ENCODE measurements around the gene LY6G6C. TPM values are rescaled to one million over a fixed set of nuclear protein-coding genes. Genes with fewer than 3 reads are reported as not detected.

LY6G6C gene
- polyA plus RNA-seq, 6 donors from 2014 or later = not detected

DNA sequence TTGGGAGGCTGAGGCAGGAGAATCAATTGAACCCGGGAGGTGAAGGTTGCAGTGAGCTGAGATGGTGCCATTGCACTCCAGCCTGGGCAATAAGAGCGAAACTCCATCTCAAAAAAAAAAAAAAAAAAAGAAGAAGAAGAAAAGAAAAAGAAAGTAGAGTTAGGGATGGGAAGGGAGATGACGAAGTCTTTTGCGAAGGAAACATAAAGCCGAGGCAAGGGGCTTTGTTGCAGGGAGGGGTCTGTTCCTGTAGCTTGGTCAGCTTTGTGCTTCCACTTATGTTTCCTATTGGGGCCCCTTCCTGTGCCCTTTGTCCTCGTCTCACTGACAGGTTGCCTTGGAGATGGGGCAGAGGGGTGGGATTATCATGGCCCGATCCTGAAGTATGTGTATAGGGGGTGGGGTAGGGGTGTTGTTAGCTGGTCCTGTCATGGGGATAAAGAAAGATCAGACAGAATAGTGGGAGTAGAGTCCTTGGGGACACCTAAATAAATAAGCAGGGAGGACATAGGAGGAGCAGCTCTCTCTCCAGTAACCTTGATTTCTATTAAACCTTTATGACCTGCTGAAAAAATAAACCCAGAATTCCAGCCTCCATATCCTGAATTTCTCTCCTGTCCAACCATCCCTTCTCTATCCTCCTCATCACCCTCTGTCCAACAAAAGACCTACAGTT, 15.9 kb upstream of the LY6G6C start:
- ATAC-seq (ENCODE audit: low read depth in 2 of 2) = no peak
- H3K27ac Mint-ChIP-seq = peak overlapping the region; percentile 94 to 100 (median 98)
- peaks cover 9 to 21% of the 10 kb centered on the region in 2 donors for H3K36me3 Mint-ChIP-seq
- H3K27me3 Mint-ChIP-seq = no peaks in the 10 kb centered on the region
- H3K4me3 Mint-ChIP-seq = peak overlapping the region; percentile 94 to 99 (median 99)
- H3K4me1 Mint-ChIP-seq = peaks cover 66 to 77% (median 71%) of the 10 kb centered on the region in 3 donors
- DNase-seq = peak; percentile 25
- H3K9me3 Mint-ChIP-seq = no peaks in the 10 kb centered on the region

DNA sequence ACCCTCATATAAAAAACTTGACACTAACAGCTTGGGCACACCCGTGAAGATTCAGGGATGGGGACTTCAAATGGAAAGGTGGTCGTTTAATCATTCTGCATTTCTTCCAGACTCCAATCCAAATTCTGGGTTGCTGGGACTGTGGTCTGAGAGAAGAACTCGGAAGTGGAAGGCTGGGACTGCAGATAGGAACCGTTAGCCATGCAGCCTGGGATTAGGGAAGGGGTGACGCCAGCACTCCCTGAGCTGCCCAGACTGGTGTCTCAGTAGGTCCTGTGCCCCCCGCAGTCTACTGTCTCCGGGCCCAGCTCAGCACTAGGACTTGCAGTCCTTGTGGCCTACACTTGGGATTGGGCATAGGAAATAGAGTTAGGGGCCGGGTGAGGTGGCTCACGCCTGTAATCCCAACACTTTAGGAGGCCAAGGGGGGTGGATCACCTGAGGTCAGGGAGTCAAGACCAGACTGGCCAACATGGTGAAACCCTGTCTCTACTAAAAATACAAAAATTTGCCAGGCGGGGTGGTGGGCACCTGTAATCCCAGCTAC, 15.3 kb upstream of the LY6G6C start:
- H3K4me3 Mint-ChIP-seq = peak overlapping the region; percentile 94 to 99 (median 99)
- ATAC-seq (ENCODE audit: low read depth in 2 of 2) (no peak), DNase-seq (no peak)
- no peaks in the 10 kb centered on the region for H3K27me3 Mint-ChIP-seq
- no peaks in the 10 kb centered on the region for H3K9me3 Mint-ChIP-seq
- peak overlapping the region; percentile 94 to 100 (median 98) for H3K27ac Mint-ChIP-seq
- H3K36me3 Mint-ChIP-seq = peaks cover 9 to 21% of the 10 kb centered on the region in 2 donors
- peaks cover 66 to 77% (median 71%) of the 10 kb centered on the region in 3 donors for H3K4me1 Mint-ChIP-seq

DNA sequence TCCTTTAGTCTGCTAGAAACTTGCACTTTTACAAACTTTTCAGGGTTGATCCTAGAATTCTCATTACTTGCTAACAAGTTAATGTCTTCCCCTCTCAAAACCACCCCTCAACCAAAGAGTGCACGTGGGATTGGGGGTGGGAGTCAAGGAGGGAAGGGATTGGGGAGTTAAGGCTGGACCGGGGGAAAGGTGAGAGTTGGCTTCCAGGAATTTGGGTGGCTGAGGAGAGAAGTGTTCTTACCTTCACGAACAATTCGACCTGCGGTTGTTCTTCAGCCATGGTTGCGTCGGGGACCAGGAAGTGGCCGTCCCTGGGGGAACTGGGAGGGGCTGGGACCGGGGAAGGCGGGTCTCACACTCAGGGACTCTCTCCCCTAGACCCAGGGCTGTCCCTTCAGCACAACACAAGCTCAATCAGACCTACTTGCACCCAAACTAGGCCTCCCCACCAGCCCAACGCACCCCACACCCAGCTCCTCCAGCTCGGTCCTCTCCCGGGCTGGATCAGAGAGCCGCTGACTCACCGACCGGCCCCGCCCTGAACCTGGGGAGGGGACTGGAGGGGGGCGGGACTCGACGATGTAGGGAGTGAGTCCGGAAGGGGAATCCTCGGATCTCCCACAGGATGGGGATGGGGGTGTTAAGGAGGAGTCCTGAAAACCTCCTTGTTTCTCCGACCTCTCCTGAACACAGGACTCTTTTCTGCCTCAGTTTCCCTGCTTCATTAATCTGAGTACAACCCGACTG, 14.6 kb upstream of the LY6G6C start, which contains the start of gene CLIC1:
CLIC1 (minus strand) TSS at position 510 of the 747 bp plus-strand sequence; CDS start at position 280, 230 bp downstream.
- Mint-ChIP-seq H3K36me3 (peaks cover 9 to 21% of the 10 kb centered on the region in 2 donors), H3K4me3 (peak within 1 kb of the TSS; percentile 94 to 99 (median 99)), H3K27me3 (no peaks in the 10 kb centered on the region), H3K9me3 (no peaks in the 10 kb centered on the region), H3K27ac (peak within 1 kb of the TSS; percentile 94 to 100 (median 98)), H3K4me1 (peaks cover 66 to 76% (median 71%) of the 10 kb centered on the region in 3 donors)
- ATAC-seq (ENCODE audit: low read depth in 2 of 2) (peak; percentile 30 to 34), DNase-seq (peak; percentile 74)

DNA sequence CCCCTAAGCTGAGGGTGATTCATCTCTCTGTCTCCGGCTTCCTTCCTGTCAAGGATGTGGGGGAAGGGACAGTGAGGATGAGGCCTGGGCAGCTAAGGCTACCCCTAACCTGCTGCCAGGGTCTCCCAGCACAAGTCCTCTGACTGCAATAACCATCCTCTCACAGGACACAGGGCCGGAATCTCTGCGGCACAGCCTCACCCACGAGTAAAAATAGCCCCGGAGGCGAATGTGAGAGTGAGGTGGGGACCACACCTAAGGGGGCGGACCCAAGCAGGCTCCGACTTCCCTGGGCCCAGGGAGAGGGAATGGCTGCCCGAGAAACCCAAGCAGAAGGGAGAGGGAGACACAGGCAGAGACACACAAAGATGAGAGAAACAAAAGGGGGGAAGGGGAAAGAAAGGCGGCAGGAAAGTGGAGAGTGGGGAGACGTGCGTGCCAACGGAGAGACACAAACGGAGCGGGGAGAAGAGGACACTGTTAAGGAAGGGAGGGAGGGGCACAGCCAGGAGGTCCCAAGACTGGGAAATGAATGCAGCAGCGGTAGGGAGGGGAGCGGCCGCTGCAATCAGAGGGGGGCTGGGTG, 13.4 kb upstream of the LY6G6C start:
- H3K36me3 Mint-ChIP-seq = peaks cover 9 to 21% of the 10 kb centered on the region in 2 donors
- no peak for ATAC-seq (ENCODE audit: low read depth in 2 of 2)
- H3K27me3 Mint-ChIP-seq = no peaks in the 10 kb centered on the region
- peak overlapping the region; percentile 93 to 99 (median 97) for H3K27ac Mint-ChIP-seq
- H3K4me1 Mint-ChIP-seq = peaks cover 65 to 73% (median 73%) of the 10 kb centered on the region in 3 donors
- H3K9me3 Mint-ChIP-seq = no peaks in the 10 kb centered on the region
- peak overlapping the region; percentile 94 to 99 (median 99) for H3K4me3 Mint-ChIP-seq
- peak; percentile 32 for DNase-seq

DNA sequence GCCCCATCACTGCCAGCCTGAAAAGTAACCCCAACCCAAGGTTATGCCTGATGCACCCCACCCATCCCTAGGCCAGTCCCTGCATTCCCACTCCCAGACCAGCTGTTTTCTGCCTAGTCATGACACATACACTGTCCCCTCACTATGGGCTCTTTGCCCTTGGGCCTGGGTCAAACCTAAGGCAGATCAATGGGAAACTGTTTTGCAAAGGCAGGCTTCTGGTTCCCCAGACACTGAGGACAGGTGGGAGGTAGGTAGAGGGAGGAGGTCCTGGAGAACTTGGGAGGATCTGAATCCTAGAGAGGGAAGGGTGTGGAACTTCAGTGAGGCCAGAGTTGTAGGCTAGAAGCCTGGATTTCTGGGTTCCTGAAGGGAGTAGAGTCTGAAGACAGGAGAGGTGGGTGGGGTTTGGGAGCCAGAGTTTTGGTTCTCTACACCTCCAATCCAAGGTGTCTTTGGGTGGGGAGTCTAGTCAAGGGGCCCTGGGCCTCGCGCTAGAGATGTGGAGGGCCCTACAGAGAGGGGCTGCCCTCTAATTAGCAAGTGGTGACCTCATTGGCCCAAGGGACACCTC, 12.8 kb upstream of the LY6G6C start:
- H3K4me3 Mint-ChIP-seq = peak overlapping the region; percentile 94 to 99 (median 99)
- H3K27me3 Mint-ChIP-seq = no peaks in the 10 kb centered on the region
- H3K36me3 Mint-ChIP-seq = peaks cover 9 to 25% of the 10 kb centered on the region in 2 donors
- ATAC-seq (ENCODE audit: low read depth in 2 of 2) (no peak), DNase-seq (no peak)
- peaks cover 61 to 69% (median 69%) of the 10 kb centered on the region in 3 donors for H3K4me1 Mint-ChIP-seq
- H3K9me3 Mint-ChIP-seq = no peaks in the 10 kb centered on the region
- peak overlapping the region; percentile 83 to 99 (median 95) for H3K27ac Mint-ChIP-seq

DNA sequence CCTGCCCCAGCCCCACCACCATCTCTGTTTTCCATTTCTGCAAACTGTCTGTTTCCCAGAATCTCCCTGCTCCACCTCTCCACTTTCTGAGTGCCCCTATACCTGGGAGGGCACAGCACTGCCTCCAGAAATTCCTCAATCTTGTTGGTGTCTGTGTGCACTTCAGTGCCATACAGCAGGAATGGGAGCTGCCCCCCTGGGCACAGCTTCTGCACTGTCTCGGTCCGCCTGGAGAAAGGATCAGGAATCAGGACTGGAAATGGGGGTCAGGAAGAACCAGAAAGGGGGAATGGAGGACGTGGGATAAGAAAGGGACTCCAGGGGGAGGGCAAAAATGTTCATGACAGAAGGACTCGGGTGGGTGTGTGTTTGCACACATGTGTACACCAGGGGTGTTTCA, 12.2 kb upstream of the LY6G6C start:
- H3K4me3 Mint-ChIP-seq = peak overlapping the region; percentile 94 to 99 (median 99)
- H3K27me3 Mint-ChIP-seq = no peaks in the 10 kb centered on the region
- peaks cover 9 to 27% of the 10 kb centered on the region in 2 donors for H3K36me3 Mint-ChIP-seq
- ATAC-seq (ENCODE audit: low read depth in 2 of 2) (no peak), DNase-seq (no peak)
- peak overlapping the region in 3 of 6 donors; percentile 73 to 99 (median 94) for H3K27ac Mint-ChIP-seq
- H3K9me3 Mint-ChIP-seq = no peaks in the 10 kb centered on the region
- H3K4me1 Mint-ChIP-seq = peaks cover 61 to 69% (median 69%) of the 10 kb centered on the region in 3 donors

DNA sequence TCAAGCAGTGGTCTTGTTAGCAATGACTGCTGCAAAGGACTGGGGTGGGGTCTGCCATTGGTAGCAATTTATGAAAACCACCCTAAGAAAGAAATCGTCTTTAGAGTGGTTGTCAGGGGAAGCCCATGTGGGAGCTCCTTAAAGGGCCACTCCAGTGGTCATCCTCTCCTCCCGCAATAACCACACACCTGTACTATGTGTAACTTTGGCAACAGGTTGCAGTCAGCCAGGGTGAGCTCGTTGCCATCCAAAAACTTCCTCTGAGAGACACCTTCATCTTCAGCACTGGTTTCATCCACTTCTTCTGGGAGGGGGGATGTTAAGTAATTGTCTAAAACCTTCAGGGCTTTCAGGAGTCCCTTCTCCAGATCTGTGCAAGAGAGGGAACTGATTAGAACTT, 10.5 kb upstream of the LY6G6C start:
- Mint-ChIP-seq H3K4me3 (peak overlapping the region in 4 of 8 donors; percentile 20 to 91 (median 56)), H3K4me1 (peaks cover 58 to 67% (median 67%) of the 10 kb centered on the region in 3 donors), H3K36me3 (peaks cover 9 to 31% of the 10 kb centered on the region in 2 donors), H3K9me3 (no peaks in the 10 kb centered on the region), H3K27me3 (no peaks in the 10 kb centered on the region), H3K27ac (peak overlapping the region in 2 of 6 donors; percentile 30 to 39)
- DNase-seq (no peak), ATAC-seq (ENCODE audit: low read depth in 2 of 2) (no peak)

DNA sequence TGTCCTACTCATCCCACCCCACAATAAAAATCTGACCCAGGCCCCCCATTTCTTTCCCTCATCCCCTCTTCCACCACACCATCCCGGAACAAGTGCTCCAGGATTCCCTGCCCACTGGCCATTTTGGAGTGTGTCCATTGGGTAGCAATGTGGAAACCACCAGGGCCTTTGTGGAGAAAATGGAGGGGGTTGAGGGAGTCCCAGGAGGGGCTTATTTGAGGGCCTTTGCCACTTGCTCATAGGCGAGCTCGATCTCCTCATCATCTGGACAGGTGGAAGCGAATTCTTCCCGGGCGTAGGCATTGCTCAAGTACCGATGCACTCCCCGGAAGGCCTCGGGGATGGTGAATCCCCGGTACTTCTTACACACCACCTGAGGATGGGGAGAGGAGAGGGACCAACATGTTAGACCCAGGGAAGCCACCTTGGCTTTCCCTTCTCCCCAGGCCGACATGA, 9.1 kb upstream of the LY6G6C start:
- Mint-ChIP-seq H3K36me3 (peaks cover 13 to 41% of the 10 kb centered on the region in 2 donors), H3K4me1 (peaks cover 59 to 73% (median 72%) of the 10 kb centered on the region in 3 donors), H3K27me3 (no peaks in the 10 kb centered on the region), H3K4me3 (peak overlapping the region; percentile 91 to 100 (median 98)), H3K9me3 (no peaks in the 10 kb centered on the region), H3K27ac (peak overlapping the region; percentile 86 to 98 (median 94))
- ATAC-seq (ENCODE audit: low read depth in 2 of 2) = no peak
- no peak for DNase-seq

DNA sequence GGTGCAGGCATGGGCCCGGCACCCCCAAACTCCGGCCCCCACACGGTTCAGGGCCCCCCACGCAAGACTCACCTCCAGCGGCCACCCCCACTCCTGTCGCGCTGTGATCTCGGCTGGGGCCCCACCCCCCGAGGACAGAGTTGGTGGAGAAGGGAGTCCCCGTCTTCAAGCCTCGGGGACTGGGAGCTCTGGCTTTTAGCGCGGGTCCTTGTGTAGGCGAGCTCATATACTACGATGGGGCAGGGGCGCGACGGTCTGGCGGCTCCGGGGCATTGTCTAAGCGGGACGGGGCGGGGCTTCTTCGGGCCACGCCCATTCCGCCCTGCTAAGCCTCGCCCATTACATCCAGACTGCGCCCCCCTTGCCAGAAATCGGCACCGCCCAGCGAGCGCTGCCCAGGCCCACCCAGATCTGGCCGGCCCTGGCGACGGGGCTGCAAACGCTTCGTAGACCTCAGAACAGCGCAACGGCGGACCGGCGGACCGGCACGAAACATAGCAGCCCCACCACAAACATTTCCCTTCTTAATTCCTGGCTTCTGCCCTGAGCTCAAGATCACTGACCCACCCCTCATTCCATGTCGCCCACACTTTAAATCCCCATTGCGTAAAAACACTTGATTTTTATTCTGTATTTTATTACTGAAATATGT, 8.6 kb upstream of the LY6G6C start:
- Mint-ChIP-seq H3K27me3 (no peaks in the 10 kb centered on the region), H3K4me3 (peak overlapping the region; percentile 91 to 100 (median 98)), H3K27ac (peak overlapping the region; percentile 86 to 98 (median 94)), H3K4me1 (peaks cover 57 to 75% (median 74%) of the 10 kb centered on the region in 3 donors), H3K9me3 (no peaks in the 10 kb centered on the region), H3K36me3 (peaks cover 15 to 40% of the 10 kb centered on the region in 2 donors)
- peak; percentile 50 to 53 for ATAC-seq (ENCODE audit: low read depth in 2 of 2)
- peak; percentile 79 for DNase-seq

DNA sequence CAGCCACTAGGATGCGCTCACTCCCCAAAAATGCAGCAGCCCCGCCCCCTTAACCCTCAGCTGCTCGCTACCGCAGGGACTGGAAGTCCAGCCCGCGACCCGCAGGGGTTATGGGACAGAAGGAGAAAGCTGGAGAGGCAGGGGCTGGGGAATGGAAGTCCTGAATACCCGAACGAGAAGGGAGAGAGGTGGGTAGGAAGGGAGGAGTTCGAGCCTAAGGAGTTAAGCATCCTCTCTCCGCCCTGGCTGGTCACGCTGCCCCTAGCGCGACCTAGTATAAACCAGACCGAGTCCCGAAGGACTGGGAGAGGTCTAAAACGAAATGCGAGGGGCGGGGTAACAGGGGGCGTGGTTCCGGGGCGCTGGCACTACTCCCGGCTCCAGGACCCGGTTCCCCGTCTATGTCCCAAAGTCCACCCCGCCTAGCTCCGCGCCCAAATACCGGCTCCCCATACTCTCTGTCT, 8.0 kb upstream of the LY6G6C start:
- Mint-ChIP-seq H3K27ac (peak overlapping the region; percentile 86 to 99 (median 98)), H3K4me1 (peaks cover 53 to 74% (median 73%) of the 10 kb centered on the region in 3 donors), H3K9me3 (no peaks in the 10 kb centered on the region), H3K36me3 (peaks cover 15 to 36% of the 10 kb centered on the region in 2 donors), H3K27me3 (no peaks in the 10 kb centered on the region), H3K4me3 (peak overlapping the region; percentile 91 to 100 (median 98))
- DNase-seq (peak; percentile 82), ATAC-seq (ENCODE audit: low read depth in 2 of 2) (peak; percentile 54 to 59)

DNA sequence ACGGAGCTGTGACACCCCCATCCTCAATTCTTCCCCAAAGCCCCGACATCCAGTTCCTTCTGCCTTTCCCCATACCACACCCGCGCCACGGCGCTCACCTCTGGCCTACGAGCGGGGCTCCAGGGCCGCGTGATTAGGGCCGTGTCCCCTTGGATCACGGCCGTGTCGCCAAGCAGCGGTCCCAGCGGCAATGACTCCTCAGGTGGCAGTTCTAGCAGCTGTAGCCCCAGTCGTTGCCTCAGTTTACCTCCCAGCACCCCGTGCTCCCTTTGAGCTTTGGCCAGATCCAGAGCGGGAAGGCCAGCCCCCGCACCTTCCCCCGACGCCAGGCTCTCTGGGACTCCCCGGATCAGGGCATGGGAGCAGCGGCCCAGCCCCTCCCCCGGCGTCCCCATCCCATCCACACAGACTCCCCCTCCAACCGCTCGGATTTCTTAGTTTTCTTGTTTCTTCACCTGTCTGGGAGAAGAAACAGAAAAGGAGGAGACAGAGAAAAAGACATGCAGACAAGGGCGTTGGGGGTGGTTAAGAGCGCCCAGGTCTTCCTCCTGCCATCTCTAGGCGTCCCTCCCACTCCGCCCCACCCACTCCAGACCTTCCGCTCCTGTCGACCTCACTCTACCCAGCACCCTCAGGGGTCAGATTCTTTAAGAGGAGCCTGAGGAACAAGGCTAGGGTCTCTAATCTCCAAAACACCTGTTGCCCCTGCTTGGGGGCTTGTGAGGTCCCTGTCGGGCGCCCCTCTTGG, 7.4 kb upstream of the LY6G6C start, which contains the start of gene DDAH2:
DDAH2 (minus strand) TSS at position 533 of the 748 bp plus-strand sequence; CDS start at position 395, 138 bp downstream.
- peak within 1 kb of the TSS; percentile 91 to 100 (median 98) for H3K4me3 Mint-ChIP-seq
- peaks cover 51 to 74% (median 73%) of the 10 kb centered on the region in 3 donors for H3K4me1 Mint-ChIP-seq
- DNase-seq (no peak), ATAC-seq (ENCODE audit: low read depth in 2 of 2) (peak; percentile 1 to 4)
- H3K27ac Mint-ChIP-seq = peak within 1 kb of the TSS; percentile 86 to 99 (median 98)
- no peaks in the 10 kb centered on the region for H3K27me3 Mint-ChIP-seq
- peaks cover 15 to 36% of the 10 kb centered on the region in 2 donors for H3K36me3 Mint-ChIP-seq
- no peaks in the 10 kb centered on the region for H3K9me3 Mint-ChIP-seq
